Measurements from ENCODE around the gene FAM20C. TPM values are rescaled to one million over a fixed set of nuclear protein-coding genes. Genes with fewer than 3 reads are reported as not detected.

FAM20C gene
- total RNA-seq, 1 experiment from 2014 or later, result 62.4 TPM

DNA sequence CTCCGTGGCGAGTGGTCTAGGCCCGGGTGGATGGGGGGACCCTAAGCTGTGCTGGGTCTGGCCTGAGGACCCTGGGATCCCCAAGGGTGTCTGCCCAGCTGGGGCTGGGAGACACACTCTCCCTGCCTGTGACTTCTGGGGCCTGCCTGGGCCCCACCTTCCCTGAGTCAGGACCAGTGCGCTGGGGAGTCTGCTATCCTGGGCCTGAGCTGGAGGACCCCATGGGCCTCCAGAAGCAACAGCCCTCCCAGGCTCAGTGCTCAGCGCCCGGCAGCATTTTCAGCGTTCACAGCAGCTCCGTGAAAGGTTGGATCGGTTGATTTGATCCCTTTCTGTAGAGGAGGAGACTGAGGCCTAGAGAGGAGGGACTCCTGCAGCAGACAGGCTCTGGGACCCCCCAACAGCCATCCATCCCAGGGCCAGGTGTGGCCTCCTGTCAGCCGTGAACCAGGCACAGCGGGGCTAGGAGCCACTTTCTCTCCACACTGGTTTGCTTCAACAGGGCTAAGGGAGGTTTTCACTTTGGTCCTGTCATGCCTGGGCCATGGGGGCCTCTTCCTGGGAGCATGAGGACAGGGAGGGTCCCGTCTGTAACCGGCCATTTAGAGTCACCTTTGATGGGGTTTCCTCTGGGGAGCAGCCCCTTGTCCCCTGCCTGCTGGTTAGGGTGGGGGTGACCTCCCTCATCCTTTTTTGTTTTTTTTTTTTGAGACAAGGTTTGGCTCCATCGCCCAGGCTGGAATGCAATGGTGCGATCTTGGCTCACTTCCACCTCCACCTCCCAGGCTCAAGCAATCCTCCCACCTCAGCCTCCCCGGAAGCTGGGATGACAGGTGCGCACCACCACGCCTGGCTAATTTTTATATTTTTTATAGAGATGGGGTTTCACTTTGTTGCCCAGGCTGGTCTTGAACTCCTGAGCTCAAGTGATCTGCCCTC is 110.0 kb downstream of the FAM20C start:
- no TSS peak for BruUV-seq (replicated peaks)
- no peaks in the 10 kb centered on the region for H3K4me1 ChIP-seq (ENCODE audit: control insufficient read depth, insufficient read depth, low read length)
- ATAC-seq (no peak), DNase-seq (ENCODE audit: low read depth, low spot score) (no peak)
- TF ChIP-seq TCF7L2 (IDR thresholded peaks at IDR 0.05; ENCODE audit: low read depth, low read length) (no peak), POLR2AphosphoS5 (IDR thresholded peaks at IDR 0.05; ENCODE audit: low read depth, low read length) (no peak), REST (IDR thresholded peaks at IDR 0.05; ENCODE audit: insufficient read depth in 1 of 2, low read depth in 2 of 2, low read length in 1 of 2) (no peak), SIN3A (IDR thresholded peaks at IDR 0.05; ENCODE audit: borderline replicate concordance, insufficient read depth, low read depth, low read length) (no peak)
- TF ChIP-seq, protein P1, sequence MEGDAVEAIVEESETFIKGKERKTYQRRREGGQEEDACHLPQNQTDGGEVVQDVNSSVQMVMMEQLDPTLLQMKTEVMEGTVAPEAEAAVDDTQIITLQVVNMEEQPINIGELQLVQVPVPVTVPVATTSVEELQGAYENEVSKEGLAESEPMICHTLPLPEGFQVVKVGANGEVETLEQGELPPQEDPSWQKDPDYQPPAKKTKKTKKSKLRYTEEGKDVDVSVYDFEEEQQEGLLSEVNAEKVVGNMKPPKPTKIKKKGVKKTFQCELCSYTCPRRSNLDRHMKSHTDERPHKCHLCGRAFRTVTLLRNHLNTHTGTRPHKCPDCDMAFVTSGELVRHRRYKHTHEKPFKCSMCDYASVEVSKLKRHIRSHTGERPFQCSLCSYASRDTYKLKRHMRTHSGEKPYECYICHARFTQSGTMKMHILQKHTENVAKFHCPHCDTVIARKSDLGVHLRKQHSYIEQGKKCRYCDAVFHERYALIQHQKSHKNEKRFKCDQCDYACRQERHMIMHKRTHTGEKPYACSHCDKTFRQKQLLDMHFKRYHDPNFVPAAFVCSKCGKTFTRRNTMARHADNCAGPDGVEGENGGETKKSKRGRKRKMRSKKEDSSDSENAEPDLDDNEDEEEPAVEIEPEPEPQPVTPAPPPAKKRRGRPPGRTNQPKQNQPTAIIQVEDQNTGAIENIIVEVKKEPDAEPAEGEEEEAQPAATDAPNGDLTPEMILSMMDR (IDR thresholded peaks at IDR 0.05), result no peak
- H3K36me3 ChIP-seq (ENCODE audit: control insufficient read depth, insufficient read depth, low read length), result no peaks in the 10 kb centered on the region
- H3K27ac ChIP-seq (ENCODE audit: low read length), result no peak overlapping the region
- in situ Hi-C loops (cut with HindIII; ENCODE audit: low pct_unique_long_range_greater_than_20kb, low sequenced_read_pairs) (no loop called here), intact Hi-C loops (cut with micrococcal nuclease; ENCODE audit: unreplicated experiment) (no loop called here)
- CTCF ChIA-PET, result interaction anchor here (0.6 kb wide), 1 partner anchor 137 kb away, joined by 3 read pairs; no protein-coding TSS in a partner anchor
- no peak overlapping the region for H3K4me3 ChIP-seq (ENCODE audit: low read depth in 2 of 2, low read length in 2 of 2)
- no peaks in the 10 kb centered on the region for H3K9me3 ChIP-seq (ENCODE audit: control insufficient read depth, insufficient read depth, low read depth, low read length)
- H3K27me3 ChIP-seq (ENCODE audit: control insufficient read depth, insufficient read depth, low read length), result no peaks in the 10 kb centered on the region
- POLR2A ChIA-PET, result no interaction called here

DNA sequence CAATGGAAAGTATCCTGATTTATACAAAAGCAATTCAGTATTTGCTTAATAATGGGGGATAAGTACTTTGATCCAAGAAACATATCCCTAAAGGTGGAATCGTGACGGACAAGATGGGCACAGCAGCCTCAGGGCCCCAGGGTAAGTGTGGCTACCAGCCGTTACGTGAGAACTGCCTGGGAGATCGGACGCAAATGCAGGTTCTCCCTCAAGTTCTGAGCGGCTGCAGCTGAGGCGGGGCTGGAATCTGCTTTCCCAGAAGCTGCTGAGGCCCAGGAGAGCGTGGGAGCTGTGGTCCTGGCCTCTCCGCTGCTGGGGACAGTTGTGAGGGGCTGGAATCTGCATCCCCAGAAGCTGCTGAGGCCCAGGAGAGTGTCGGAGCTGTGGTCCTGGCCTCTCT is 111.1 kb downstream of the FAM20C start:
- no TSS peak for BruUV-seq (replicated peaks)
- CTCF ChIA-PET, result no interaction called here
- POLR2A ChIA-PET, result no interaction called here
- TF ChIP-seq REST (IDR thresholded peaks at IDR 0.05; ENCODE audit: insufficient read depth in 1 of 2, low read depth in 2 of 2, low read length in 1 of 2), result no peak
- TF ChIP-seq, protein P1 (IDR thresholded peaks at IDR 0.05), result no peak
- no peak for TF ChIP-seq POLR2AphosphoS5 (IDR thresholded peaks at IDR 0.05; ENCODE audit: low read depth, low read length)
- no peak for TF ChIP-seq TCF7L2 (IDR thresholded peaks at IDR 0.05; ENCODE audit: low read depth, low read length)
- TF ChIP-seq SIN3A (IDR thresholded peaks at IDR 0.05; ENCODE audit: borderline replicate concordance, insufficient read depth, low read depth, low read length), result no peak
- intact Hi-C loops (cut with micrococcal nuclease; ENCODE audit: unreplicated experiment), result no loop called here
- no peak for DNase-seq (ENCODE audit: low read depth, low spot score)
- H3K27me3 ChIP-seq (ENCODE audit: control insufficient read depth, insufficient read depth, low read length), result no peaks in the 10 kb centered on the region
- no peaks in the 10 kb centered on the region for H3K4me1 ChIP-seq (ENCODE audit: control insufficient read depth, insufficient read depth, low read length)
- H3K4me3 ChIP-seq (ENCODE audit: low read depth in 2 of 2, low read length in 2 of 2), result no peak overlapping the region
- no peak for ATAC-seq
- 0 out of 2 replicates have a peak, but pooled peaks cover 2% of the 10 kb centered on the region for H3K9me3 ChIP-seq (ENCODE audit: control insufficient read depth, insufficient read depth, low read depth, low read length)
- H3K27ac ChIP-seq (ENCODE audit: low read length), result no peak overlapping the region
- H3K36me3 ChIP-seq (ENCODE audit: control insufficient read depth, insufficient read depth, low read length), result no peaks in the 10 kb centered on the region
- in situ Hi-C loops (cut with HindIII; ENCODE audit: low pct_unique_long_range_greater_than_20kb, low sequenced_read_pairs), result no loop called here

Measured in Panc1 (cell line).